Right atrium auricular region (tissue), 2 donors: ENCODE results near the gene RNASEL. TPM values are rescaled to one million over a fixed set of nuclear protein-coding genes. Genes with fewer than 3 reads are reported as not detected.
A peak's percentile ranks its signal among the peaks of the same experiment; 100 is the strongest.

Experiments
- DNase-seq: peaks from one replicate; pipeline ENCODE4 v3.0.0-alpha.2; 2019; ENCODE audit warnings: low spot score
- H3K27ac ChIP-seq, 2 donors: fragments of 200-600 bp; sonication (generic); 1 replicate in 1 of 2; 2 replicates in 1 of 2; pipeline ENCODE4 v1.5.1; 2016 to 2019
- H3K27me3 ChIP-seq, 2 donors: fragments of 200-600 bp; sonication (generic); one replicate each; pipeline versions ENCODE4 v1.5.1 to v1.6.0; 2017 to 2019
- H3K36me3 ChIP-seq: fragments of 200-600 bp; sonication (generic); one replicate; pipeline ENCODE4 v1.5.1; 2016
- H3K4me1 ChIP-seq, 2 donors: fragments of 200-600 bp; sonication (generic); one replicate each; pipeline versions ENCODE4 v1.5.1 to v1.6.0; 2017 to 2019
- H3K4me3 ChIP-seq, 2 donors: fragments of 200-600 bp; sonication (generic); 1 replicate in 1 of 2; 2 replicates in 1 of 2; pipeline ENCODE4 v1.5.1; 2017 to 2019; ENCODE audit warnings: mild to moderate bottlenecking in 1 of 2, moderate library complexity in 1 of 2
- H3K9me3 ChIP-seq, 2 donors: fragments of 200-600 bp; sonication (generic); one replicate each; pipeline ENCODE4 v1.5.1; 2019
- CTCF ChIP-seq, 2 donors: fragments of 200-600 bp; sonication (generic); IDR thresholded peaks; one replicate each; pipeline ENCODE4 v1.5.1; 2019; ENCODE audit warnings: antibody characterized with exemption in 2 of 2
- total RNA-seq, 2 donors: library from RNA; depleted of rRNA; stranded (reverse); fragments of >200 nt; gene quantifications; one replicate each; pipeline ENCODE4 v1.1.0, GENCODE V29; 2016

RNASEL gene
- total RNA-seq, 2 donors from 2014 or later, result 2.0 to 4.5 TPM

GRCh38 chr1:182598296-182598695 lies 9.2 kb upstream of the RNASEL start:
- Histone ChIP-seq H3K4me3 (no peak overlapping the region), H3K27ac (no peak overlapping the region), H3K27me3 (no peaks in the 10 kb centered on the region), H3K9me3 (no peaks in the 10 kb centered on the region), H3K4me1 (peaks cover 0 to 9% of the 10 kb centered on the region in 2 donors), H3K36me3 (no peaks in the 10 kb centered on the region)
- DNase-seq, result no peak
- no peak for TF ChIP-seq CTCF (IDR thresholded peaks at IDR 0.05)

GRCh38 chr1:182596934-182597333 lies 7.9 kb upstream of the RNASEL start:
- Histone ChIP-seq H3K36me3 (no peaks in the 10 kb centered on the region), H3K4me3 (no peak overlapping the region), H3K9me3 (no peaks in the 10 kb centered on the region), H3K27ac (no peak overlapping the region), H3K27me3 (no peaks in the 10 kb centered on the region), H3K4me1 (peaks cover 0 to 6% of the 10 kb centered on the region in 2 donors)
- DNase-seq, result no peak
- no peak for TF ChIP-seq CTCF (IDR thresholded peaks at IDR 0.05)

- Histone ChIP-seq H3K9me3 (no peaks in the 10 kb centered on the region), H3K36me3 (no peaks in the 10 kb centered on the region), H3K4me3 (no peak overlapping the region), H3K27me3 (no peaks in the 10 kb centered on the region), H3K27ac (no peak overlapping the region), H3K4me1 (no peaks in the 10 kb centered on the region)
- TF ChIP-seq CTCF (IDR thresholded peaks at IDR 0.05), result peak; percentile 80 to 88
- peak; percentile 79 for DNase-seq
Observed at GRCh38 chr1:182595641-182596240, 6.7 kb upstream of the RNASEL start.

GRCh38 chr1:182589931-182590330 lies 875 bp upstream of the RNASEL start:
- no peak overlapping the region for H3K27ac ChIP-seq
- H3K36me3 ChIP-seq, result peaks cover 4% of the 10 kb centered on the region
- TF ChIP-seq CTCF (IDR thresholded peaks at IDR 0.05), result no peak
- peaks cover 0 to 11% of the 10 kb centered on the region in 2 donors for H3K4me1 ChIP-seq
- no peaks in the 10 kb centered on the region for H3K9me3 ChIP-seq
- no peak overlapping the region for H3K4me3 ChIP-seq
- no peaks in the 10 kb centered on the region for H3K27me3 ChIP-seq
- no peak for DNase-seq

GRCh38 chr1:182589520-182589919 lies 464 bp upstream of the RNASEL start:
- peak overlapping the region in 1 of 2 donors; percentile 73 for H3K4me3 ChIP-seq
- peaks cover 4% of the 10 kb centered on the region for H3K36me3 ChIP-seq
- peaks cover 0 to 13% of the 10 kb centered on the region in 2 donors for H3K4me1 ChIP-seq
- no peaks in the 10 kb centered on the region for H3K27me3 ChIP-seq
- no peaks in the 10 kb centered on the region for H3K9me3 ChIP-seq
- peak overlapping the region in 1 of 2 donors; percentile 83 for H3K27ac ChIP-seq
- DNase-seq, result no peak
- TF ChIP-seq CTCF (IDR thresholded peaks at IDR 0.05), result no peak
